HG03460 (cell line): ENCODE measurements around the gene PIEZO1.
"Not testable (repeated sequence)": the region's sequence is repeated elsewhere in the genome, so short reads cannot be mapped to it uniquely, and the experiment has no call there.

Experiments
- ATAC-seq: cut with Tn5 transposase; IDR thresholded peaks from one replicate; pipeline ENCODE4 v1.9.1; 2021; ENCODE audit not compliant: unreplicated experiment

PIEZO1 gene

GRCh38 chr16:88805887-88806393 is 20.9 kb upstream of the PIEZO1 start:
- ATAC-seq = no peak

- ATAC-seq = no peak
These were observed 20.3 kb upstream of the PIEZO1 start for GRCh38 chr16:88805340-88805715.

GRCh38 chr16:88804552-88805339 is 19.7 kb upstream of the PIEZO1 start:
- ATAC-seq = no peak

GRCh38 chr16:88804173-88804551 is 19.1 kb upstream of the PIEZO1 start:
- ATAC-seq = no peak

- ATAC-seq = no peak
These were observed 18.4 kb upstream of the PIEZO1 start, which contains the start of gene CDT1 for GRCh38 chr16:88803264-88803987. Gene CDT1 (plus strand): TSS chr16:88803789. CDS start chr16:88803832, 43 bp downstream.

DNA sequence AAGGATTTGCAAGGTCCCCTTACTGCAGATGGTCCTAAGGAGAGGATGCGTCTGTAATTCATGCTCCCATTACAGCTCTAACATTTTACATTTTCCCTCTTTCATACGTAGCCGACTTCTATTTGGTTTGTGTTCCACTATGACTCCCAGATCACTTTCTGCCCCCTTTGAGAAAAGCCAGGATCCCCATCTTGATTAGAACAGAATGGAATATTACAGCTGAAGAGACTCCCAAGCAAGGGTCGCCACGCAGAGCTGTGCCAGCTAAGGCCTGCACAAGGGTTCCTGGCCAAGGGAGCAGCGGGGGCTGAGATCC is 15.2 kb upstream of the PIEZO1 start:
- ATAC-seq = no peak

GRCh38 chr16:88799569-88800276 is 14.7 kb upstream of the PIEZO1 start:
- no peak for ATAC-seq

DNA sequence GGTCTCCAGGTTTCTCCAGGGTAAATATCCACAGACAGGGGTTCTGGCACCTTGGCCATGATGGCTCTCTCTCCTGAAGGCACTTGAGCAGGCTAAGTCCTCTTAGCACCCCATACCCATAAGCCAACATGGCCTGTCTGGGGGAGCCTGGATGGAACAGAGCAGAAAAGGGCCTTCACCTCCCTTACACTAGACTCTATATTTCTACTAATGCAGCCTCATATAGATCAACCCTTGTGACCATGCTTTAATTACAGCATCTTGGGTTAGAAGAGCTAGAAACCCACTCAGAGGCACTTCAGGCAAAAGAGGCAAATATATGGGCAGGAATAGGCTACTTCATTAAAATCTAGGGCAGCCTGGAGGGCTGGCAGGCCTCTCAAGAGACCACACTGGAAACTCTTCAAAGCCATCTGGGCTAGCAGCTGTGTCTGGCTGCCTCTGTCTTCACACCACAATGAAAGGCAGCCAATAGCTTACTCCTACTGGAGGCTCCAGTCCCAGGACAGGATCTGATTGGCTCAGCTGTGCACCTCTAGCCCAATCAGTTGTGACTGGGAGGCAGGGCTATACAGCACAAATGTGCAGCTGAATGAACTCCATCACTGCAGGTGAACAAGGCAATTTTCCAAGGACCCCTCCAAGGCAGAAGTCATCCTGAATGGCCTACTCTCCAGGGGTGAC is 13.9 kb upstream of the PIEZO1 start:
- no peak for ATAC-seq

GRCh38 chr16:88798073-88798472 is 13.1 kb upstream of the PIEZO1 start:
- no peak for ATAC-seq

- no peak for ATAC-seq
These were observed 11.3 kb upstream of the PIEZO1 start for GRCh38 chr16:88796278-88796677.

GRCh38 chr16:88793251-88793954 is 8.4 kb upstream of the PIEZO1 start:
- ATAC-seq = no peak

DNA sequence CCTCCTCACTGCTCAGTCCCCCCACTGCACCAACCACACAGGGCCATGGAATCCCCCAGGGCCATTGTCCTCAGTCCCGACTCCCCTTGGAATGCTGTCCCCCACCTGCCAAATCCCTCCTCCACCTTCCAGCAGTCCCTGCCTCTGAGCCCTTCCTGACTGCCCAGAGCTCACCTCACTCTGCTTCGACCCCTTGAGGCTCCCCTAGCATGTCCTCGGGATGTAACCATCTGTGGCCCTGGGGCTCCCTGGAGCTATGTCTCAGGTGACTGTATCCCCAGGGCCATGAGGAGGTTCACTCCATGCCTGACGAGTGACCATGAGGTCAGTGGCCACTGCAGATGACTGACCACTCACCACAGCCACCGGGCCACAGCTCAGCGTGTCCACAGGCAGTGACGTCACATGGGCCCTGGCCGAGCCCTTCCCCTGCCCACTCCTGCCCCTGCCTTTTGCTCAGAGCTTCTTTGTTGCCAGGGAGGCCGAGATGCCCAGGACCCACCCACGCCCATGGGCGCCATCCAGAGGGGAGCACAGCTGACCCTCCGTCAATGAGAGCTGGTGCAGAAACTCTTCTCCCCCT is 7.7 kb upstream of the PIEZO1 start:
- ATAC-seq = no peak

DNA sequence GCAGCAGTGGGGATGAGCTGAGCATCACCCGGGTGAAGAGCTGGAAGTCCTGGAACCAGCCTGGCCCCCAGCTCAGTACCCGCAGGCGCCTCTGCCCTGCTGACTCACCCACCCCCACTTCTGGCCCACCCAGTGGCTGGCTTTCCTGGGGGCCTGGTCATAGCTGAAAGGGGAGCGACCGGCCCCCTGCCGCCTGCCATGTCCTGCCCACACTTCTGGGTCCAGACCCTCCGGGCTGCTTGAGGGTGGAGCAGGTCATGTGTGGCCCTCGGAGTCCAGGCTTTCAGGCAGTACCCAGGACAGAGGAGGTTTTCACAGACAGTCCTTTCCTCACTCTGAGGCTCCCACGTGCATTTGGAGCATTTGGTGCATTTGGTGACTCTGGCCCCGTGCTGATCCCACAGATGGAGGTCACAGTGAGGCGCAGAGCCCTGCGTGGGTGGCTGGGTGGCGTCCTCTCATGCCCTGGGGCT is 7.1 kb upstream of the PIEZO1 start:
- ATAC-seq = no peak

DNA sequence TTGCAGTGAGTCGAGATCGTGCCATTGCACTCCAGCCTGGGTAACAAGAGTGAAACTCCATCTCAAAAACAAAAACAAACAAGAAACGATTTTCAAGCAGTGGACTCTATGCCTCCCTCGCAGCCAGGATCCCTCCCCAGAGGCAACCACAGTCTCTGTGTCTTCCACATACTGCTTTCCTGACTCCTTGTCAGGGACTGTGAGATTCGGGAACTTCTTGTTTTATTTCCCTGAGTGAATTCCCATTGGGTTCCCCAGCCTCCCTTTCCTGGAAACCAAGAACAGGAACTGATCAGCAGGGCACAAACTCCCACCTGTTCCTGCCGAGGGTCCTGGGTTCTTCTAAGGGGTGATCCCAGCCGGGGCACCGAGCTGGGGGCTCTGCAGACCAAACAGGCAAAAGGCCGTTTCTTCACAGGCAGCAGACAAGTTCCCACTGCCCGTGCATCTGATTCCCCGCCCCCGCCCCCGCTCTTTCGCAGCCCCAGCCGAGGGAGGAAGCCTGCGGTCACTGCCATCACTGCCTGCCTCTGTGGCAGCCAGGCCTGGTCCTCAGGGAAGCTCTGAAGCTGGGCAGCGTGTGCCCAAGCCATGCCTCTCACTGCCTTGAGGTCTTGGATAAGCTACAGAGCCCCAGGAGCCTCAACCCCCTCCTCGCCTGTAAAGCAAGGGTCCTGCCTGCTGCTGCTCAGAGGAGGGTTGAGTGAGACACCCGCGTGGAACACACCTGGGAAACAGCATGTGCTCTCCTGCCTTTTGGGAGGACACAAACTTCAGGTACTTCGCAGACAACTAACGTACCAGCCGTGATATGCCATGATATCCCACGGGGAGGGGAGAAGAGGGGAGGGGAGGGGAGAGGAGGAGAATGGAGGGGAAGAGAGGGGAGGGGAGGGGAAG is 5.5 kb upstream of the PIEZO1 start:
- no peak for ATAC-seq

- ATAC-seq = no peak
These were observed 4.6 kb upstream of the PIEZO1 start for GRCh38 chr16:88789594-88789993.

GRCh38 chr16:88788749-88789148 is 3.7 kb upstream of the PIEZO1 start:
- not testable (repeated sequence) for ATAC-seq

DNA sequence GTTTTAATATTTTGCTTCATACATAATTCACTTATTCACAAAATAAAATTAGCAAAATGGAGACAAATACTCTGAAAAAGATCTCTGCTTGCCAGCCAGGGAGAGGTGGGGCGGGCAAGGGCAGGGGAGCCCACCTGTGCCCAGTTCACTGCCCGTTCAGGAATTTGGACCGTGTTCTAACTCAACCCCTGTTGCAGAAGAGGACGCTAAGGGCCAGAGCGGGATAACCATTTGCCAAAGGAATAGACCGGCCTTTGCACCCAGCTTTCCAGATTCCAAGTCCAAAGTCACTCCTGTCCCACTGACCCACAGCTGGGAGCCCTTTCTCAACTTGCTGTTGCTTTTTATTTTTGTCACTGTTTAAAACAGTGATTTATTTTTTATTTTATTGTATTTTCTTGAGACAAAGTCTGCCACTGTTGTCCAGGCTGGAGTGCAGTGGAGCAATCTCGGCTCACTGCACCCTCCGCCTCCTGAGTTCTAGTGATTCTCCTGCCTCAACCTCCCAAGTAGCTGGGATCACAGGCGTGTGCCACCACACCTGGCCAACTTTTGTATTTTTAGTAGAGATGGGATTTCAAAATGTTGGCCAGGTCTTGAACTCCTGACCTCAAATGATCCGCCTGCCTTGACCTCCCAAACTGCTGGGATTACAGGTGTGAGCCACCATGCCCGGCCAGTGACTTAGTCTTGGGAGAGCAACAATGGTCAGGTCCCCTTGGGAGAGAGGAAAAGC is 2.7 kb upstream of the PIEZO1 start:
- ATAC-seq = no peak

DNA sequence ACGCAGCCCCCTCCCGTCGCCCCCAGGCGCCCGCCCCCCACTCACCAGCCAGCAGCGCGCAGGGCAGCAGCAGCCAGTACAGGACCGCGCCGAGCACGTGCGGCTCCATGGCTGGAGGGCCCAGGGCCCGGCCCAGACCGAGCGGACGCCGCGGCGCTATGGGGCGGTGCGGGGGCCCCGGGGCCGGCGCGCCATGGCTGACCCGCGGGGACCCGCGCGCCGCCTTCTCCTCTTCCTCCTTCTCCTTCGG is 239 bp downstream of the PIEZO1 start:
- no peak for ATAC-seq
